Mononuclear cell (primary cell): Measurements from ENCODE around the gene ALDOC. TPM values are rescaled to one million over a fixed set of nuclear protein-coding genes. Genes with fewer than 3 reads are reported as not detected.
"Not testable (repeated sequence)": the region's sequence is repeated elsewhere in the genome, so short reads cannot be mapped to it uniquely, and the experiment has no call there.

ENCODE experiments used
- H3K27me3 ChIP-seq: 2 replicates; pipeline ENCODE4 v1.6.0; 2011; ENCODE audit warnings: low read length, control low read depth; ENCODE audit not compliant: insufficient read depth
- H3K4me1 ChIP-seq: 2 replicates; pipeline ENCODE4 v1.5.1; 2011; ENCODE audit warnings: mild to moderate bottlenecking, low read length, control low read depth; ENCODE audit not compliant: insufficient read depth
- H3K4me3 ChIP-seq: 2 replicates; pipeline ENCODE4 v1.5.1; 2011; ENCODE audit warnings: mild to moderate bottlenecking, low read length, moderate library complexity
- H3K9me3 ChIP-seq: 2 replicates; pipeline ENCODE4 v1.5.1; 2011; ENCODE audit warnings: low read depth, mild to moderate bottlenecking, control low read depth, low read length
- total RNA-seq: library from RNA; depleted of rRNA; stranded (reverse); fragments of >200 nt; gene quantifications from one replicate; pipeline ENCODE4 v1.2.3, GENCODE V29; 2012

Gene ALDOC
- total RNA-seq, 1 donor: 17.8 TPM

DNA sequence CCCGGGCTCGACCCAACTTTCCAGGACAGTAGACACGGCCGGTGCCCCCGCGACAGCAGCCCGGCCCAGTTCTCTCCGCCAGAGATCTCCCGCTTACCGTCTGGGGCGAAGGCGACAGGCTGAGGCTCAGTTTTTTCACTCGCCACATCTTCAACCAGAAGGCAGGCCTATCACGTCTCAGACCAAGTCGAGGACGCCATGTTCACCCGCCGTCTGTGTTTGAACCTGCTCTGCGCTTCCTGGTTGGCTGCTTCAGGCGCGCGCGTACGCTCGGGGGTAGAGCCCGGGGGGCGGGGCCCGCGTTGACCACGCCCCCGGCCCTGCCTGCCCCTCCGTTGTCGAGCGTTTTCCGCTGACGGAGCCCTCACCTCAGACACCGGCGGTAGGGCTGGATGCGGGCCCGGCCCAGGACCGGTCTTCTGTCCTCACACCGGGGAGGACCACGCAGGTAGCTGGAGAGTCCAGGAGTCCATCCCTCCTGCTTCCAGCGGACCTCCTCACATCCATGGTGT is 22.2 kb upstream of the ALDOC start, which contains the start of gene SPAG5:
Gene SPAG5 (minus strand): TSS at position 227 of the 512 bp plus-strand sequence. CDS start 79 bp downstream, at position 148.
- no peaks in the 10 kb centered on the region for H3K9me3 ChIP-seq
- no peaks in the 10 kb centered on the region for H3K27me3 ChIP-seq
- H3K4me3 ChIP-seq: peak within 1 kb of the TSS; percentile 64
- H3K4me1 ChIP-seq: peaks cover 21% of the 10 kb centered on the region

GRCh38 chr17:28598389-28598788 is 21.7 kb upstream of the ALDOC start:
- no peaks in the 10 kb centered on the region for H3K9me3 ChIP-seq
- peak overlapping the region; percentile 64 for H3K4me3 ChIP-seq
- H3K27me3 ChIP-seq: no peaks in the 10 kb centered on the region
- peaks cover 21% of the 10 kb centered on the region for H3K4me1 ChIP-seq

DNA sequence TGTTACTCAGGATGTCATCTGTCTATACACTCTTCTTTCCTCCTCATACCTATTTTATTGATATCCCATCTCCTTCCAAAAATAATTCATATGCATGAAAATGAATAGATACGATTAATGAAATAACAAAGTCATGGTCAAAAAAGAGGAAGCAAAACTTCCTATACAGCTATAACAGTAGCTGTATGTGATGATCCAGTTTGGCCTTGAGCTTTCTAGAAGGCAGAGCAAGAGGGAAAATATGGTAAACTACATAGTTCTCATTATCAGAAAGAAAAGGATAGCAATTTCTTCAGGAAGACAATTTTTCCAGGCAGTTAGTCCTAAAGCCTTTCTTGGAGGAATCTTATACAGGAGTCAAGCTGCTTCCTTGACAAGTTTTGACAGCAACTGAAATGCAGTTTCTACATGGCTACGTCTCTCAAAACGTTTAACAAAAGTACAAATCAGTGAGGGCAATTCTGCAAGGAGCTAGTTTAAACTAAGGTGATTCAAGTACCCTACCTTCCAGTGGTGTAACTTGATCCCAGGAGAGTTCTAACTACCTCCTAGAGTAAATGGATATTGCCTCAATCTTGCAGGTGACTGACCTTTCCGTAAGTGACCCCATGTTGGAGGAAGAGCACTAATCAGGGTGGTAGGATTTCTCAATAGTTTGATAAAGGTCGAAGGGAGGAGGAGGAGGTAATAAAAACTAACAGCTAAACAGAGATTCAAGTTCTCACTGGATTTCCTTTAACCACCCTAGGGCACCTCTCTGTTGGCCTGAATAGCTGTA is 21.1 kb upstream of the ALDOC start:
- Histone ChIP-seq H3K4me1 (peaks cover 21% of the 10 kb centered on the region), H3K27me3 (no peaks in the 10 kb centered on the region), H3K9me3 (no peaks in the 10 kb centered on the region), H3K4me3 (no peak overlapping the region)

DNA sequence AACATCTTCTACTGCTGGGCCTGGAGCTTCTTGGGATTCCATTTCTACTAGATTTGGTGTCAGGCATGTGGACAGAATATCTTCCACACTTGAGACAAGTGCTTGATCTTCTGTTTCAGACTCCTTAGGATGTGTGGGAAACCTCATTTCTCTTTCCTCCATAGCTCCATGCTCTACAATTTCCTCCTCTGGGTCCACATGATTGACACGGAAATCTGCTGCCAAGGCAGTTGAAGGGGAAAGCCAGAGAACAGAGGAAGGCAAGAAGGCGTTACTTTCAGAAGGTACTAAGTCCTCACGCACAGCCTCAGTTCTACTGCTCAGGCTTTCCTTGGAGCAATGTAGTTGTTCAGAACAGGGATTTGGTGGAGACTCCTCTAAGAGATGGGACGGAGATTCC is 15.6 kb upstream of the ALDOC start:
- H3K27me3 ChIP-seq: no peaks in the 10 kb centered on the region
- H3K9me3 ChIP-seq: no peaks in the 10 kb centered on the region
- H3K4me1 ChIP-seq: no peaks in the 10 kb centered on the region
- H3K4me3 ChIP-seq: no peak overlapping the region

GRCh38 chr17:28585851-28586250 is 9.2 kb upstream of the ALDOC start:
- Histone ChIP-seq H3K9me3 (no peaks in the 10 kb centered on the region), H3K27me3 (no peaks in the 10 kb centered on the region), H3K4me3 (no peak overlapping the region), H3K4me1 (no peaks in the 10 kb centered on the region)

- Histone ChIP-seq H3K4me3 (no peak overlapping the region), H3K4me1 (no peaks in the 10 kb centered on the region), H3K9me3 (no peaks in the 10 kb centered on the region), H3K27me3 (no peaks in the 10 kb centered on the region)
Observed at GRCh38 chr17:28584434-28584833, 7.7 kb upstream of the ALDOC start.

- H3K27me3 ChIP-seq: no peaks in the 10 kb centered on the region
- H3K9me3 ChIP-seq: no peaks in the 10 kb centered on the region
- H3K4me3 ChIP-seq: no peak overlapping the region
- no peaks in the 10 kb centered on the region for H3K4me1 ChIP-seq
Observed at GRCh38 chr17:28582513-28582912, 5.8 kb upstream of the ALDOC start.

DNA sequence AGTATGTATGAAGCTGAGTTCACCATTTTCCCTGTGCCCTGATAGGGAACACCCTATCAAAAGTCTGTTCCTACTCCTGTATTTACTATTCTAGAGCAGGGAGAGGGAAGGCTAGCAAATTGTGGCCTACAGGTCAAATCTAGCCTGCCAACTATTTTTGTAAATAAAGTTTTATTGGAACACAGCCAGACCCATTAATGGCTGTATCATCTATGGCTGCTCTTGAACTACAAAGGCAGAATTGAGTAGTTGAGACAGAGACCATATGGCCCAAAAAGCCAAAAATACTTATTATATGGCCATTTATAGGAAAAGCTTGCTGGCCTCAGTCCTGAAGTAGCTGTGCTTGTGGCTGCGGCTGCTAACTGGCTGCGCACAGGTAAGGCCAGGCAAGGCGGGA is 4.3 kb upstream of the ALDOC start:
- no peak overlapping the region for H3K4me3 ChIP-seq
- no peaks in the 10 kb centered on the region for H3K9me3 ChIP-seq
- no peaks in the 10 kb centered on the region for H3K27me3 ChIP-seq
- peaks cover 9% of the 10 kb centered on the region for H3K4me1 ChIP-seq

GRCh38 chr17:28579526-28579925 is 2.8 kb upstream of the ALDOC start:
- Histone ChIP-seq H3K27me3 (no peaks in the 10 kb centered on the region), H3K9me3 (no peaks in the 10 kb centered on the region), H3K4me1 (peaks cover 9% of the 10 kb centered on the region), H3K4me3 (no peak overlapping the region)

GRCh38 chr17:28578246-28579195 is 1.8 kb upstream of the ALDOC start:
- Histone ChIP-seq H3K4me3 (no peak overlapping the region), H3K4me1 (peaks cover 9% of the 10 kb centered on the region), H3K27me3 (no peaks in the 10 kb centered on the region), H3K9me3 (no peaks in the 10 kb centered on the region)

- H3K4me3 ChIP-seq: no peak overlapping the region
Observed at GRCh38 chr17:28577466-28577824, 750 bp upstream of the ALDOC start.

DNA sequence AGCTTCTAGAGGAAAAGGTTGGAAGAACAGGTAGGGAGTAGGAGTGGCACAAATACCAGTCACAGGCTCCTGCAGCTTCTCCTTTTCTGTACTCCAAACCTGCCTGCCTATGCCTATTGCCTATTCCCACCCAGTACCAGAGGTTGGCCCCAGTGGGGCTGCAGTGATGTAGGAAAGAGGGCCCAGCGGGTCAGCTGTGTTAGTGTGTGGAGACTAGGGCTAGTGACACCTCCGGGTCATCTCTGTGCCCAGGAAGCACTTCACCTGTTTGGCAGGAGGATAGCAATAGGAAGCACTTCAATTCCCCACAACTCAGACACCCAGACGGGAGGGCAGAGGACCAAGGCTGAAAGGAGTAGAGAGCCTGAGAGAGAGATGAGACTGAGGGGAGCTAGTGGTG is 679 bp downstream of the ALDOC start:
- not testable (repeated sequence) for H3K4me3 ChIP-seq
- H3K4me1 ChIP-seq: peaks cover 22% of the 10 kb centered on the region

More at GRCh38 chr17:28577466-28577824, 750 bp upstream of the ALDOC start:
- Histone ChIP-seq H3K9me3 (no peaks in the 10 kb centered on the region), H3K4me1 (peaks cover 12% of the 10 kb centered on the region), H3K27me3 (no peaks in the 10 kb centered on the region)

GRCh38 chr17:28575126-28575795 is 1.4 kb downstream of the ALDOC start:
- H3K27me3 ChIP-seq: no peaks in the 10 kb centered on the region
- H3K4me1 ChIP-seq: peaks cover 28% of the 10 kb centered on the region
- no peak overlapping the region for H3K4me3 ChIP-seq
- no peaks in the 10 kb centered on the region for H3K9me3 ChIP-seq

More for the DNA sequence above, 679 bp downstream of the ALDOC start:
- not testable (repeated sequence) for H3K27me3 ChIP-seq, H3K9me3 ChIP-seq

- Histone ChIP-seq H3K9me3 (no peaks in the 10 kb centered on the region), H3K4me1 (peaks cover 36% of the 10 kb centered on the region), H3K4me3 (no peak overlapping the region), H3K27me3 (no peaks in the 10 kb centered on the region)
Observed at GRCh38 chr17:28574526-28574925, 2.2 kb downstream of the ALDOC start.
